Putamen (tissue), 1 donor: ENCODE results near the gene PLSCR1.

Experiments
- DNase-seq: peaks from one replicate; pipeline ENCODE4 v3.0.0-alpha.2; 2016; ENCODE audit warnings: low spot score

The PLSCR1 gene, protein sequence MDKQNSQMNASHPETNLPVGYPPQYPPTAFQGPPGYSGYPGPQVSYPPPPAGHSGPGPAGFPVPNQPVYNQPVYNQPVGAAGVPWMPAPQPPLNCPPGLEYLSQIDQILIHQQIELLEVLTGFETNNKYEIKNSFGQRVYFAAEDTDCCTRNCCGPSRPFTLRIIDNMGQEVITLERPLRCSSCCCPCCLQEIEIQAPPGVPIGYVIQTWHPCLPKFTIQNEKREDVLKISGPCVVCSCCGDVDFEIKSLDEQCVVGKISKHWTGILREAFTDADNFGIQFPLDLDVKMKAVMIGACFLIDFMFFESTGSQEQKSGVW

DNA sequence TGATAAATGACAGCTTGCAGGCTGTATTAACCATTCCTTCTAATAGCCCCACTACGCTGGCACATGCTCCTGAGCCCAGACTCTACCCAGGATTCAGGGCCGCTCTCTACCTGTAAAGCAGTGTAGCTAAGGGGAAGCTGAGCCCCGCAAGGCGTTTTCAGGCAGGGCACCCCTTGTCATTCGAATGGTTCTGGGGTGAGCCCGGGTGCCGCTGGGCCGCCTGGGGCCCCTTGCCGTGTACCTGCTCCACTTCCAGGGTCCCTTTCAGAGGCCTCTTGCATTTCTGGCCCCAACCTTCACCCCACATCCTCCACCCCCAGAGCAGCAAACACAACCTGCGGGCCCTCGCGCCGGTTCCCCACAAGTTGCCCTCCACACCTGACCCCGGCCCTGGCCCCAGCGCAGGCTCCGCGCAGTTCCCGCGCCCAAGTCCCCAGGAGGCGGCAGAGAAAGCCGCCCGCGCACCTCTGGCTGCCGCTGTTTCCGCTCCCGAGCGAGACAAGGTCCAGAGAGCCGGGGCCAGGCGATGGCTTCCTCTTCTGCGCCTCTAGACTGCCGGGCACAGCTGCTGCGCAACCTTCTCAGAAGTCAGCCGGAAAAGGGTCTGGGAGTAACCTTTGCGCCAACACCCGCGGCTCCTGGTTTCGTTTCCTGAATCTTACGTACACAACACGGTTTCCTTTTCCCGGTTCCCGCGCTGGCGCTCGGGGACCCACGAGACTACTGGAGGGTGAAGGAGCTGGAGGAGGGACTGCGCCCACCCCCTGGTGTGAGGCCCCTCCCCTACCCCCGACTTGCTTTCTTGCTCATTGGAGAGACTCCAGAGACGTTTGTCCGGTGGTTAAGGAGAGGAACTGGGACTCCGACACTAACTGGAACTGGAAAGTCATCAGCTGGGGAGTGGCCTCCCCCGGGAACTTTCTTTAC is at the start of gene PLSCR1:
PLSCR1 (minus strand) TSS at position 606 of the 927 bp plus-strand sequence. CDS start 8,055 bp downstream, outside the sequence.
- DNase-seq = peak; percentile 86

DNA sequence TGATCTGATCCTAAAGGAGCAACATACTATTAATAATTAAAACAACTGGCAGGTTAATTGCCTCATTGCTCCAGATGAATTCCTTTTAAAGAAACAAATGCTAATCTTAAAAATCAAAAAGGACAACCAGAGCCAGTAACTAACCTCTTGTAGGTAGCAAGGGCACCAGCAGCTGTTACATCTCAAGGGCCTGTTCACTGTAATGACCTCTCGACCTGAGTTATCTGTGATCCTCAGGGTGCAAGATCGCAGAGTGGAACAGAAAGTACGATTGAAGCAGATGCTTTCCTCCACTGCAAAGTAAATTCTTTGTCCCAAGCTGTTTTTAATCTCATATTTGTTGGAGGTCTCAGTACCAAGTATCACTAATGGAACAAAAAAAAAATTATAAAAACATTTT is 49.4 kb upstream of the PLSCR1 start:
- DNase-seq = no peak

DNA sequence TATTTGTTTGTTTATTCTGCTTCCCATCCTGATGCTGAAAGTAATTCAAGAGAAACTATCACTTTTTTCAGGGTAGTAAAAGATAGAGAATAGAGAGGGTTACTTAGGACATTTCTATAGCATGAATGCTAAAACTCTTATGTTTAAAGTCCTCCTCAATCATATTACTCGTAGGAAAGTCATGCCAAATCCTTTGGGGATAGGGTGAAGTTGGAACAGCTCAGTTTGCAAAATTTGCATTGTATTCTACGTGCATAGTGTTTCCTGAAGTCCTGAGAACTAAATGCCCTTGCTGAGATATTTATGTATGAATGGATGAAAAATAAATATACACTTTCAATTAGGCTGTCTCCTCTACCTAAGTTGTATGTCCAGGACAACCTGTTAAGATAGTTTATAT is 46.1 kb upstream of the PLSCR1 start:
- DNase-seq = no peak

DNA sequence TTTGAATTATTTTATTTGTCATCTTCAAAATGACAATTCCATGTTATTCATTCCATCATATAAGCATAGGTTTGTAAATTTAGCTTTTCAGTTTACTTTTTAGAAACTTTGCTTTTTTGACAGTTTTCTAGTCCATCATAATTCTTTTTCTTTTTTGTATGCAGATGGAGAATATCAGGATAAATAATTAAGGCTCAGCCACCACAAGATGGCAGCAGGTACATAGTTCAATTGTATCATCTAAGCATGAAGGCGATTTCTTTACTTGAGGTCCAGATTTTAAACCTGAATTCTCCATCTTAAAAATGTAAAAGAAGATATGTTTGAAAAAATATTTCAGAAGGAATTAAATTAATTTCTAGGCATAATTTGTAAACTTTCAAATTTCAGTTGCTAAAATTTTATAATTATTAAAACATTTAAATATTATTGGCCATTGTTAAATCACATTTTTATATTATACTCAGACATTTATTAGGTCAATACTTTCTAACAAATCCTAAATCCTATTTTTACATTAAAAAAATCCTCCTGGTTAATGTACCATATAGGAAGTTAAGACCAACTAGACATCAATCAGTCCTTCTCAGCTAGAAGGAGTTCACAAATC is 45.6 kb upstream of the PLSCR1 start:
- peak; percentile 35 for DNase-seq

DNA sequence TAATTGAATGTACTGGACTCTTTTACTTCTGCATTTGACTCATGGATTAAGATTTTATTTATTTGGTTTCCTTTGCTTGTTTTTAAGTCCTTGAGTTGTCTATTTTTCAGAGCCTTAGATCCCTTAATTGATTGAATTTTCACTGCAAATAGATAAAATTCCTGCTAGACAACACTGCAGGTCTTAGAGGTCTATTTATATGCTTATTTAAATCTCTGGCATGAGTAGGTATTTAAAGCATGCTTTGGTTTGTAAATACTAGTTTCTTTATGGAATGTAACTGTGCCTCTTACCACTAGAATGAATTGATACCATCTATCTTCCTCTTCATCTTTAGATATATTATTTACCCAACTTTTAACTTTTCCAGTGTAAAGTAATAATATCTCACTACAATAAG is 40.7 kb upstream of the PLSCR1 start:
- no peak for DNase-seq

DNA sequence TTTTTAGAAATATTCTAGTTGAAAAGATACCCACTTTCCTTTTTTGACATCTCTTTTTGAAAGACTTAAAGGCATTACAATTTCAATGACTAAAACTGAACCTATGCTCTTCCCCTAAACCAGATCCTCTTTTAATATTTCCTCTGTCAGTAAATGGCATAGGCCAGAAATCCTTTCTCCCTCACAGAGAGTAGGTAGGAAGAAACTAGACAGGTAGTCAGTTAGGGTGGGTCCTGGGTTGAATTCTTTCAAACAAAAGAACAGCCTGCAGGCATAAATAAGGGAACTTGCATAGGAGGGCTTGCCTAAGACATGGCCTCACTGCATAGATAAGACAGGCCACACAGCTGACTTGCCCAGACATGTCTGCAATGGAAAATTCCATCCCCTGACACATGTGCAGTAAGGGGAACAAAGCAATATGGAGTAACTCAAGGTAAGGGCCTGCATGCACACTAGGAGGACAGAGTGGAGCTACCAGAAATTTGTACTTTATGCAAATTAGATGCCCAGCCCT is 37.6 kb upstream of the PLSCR1 start:
- no peak for DNase-seq

DNA sequence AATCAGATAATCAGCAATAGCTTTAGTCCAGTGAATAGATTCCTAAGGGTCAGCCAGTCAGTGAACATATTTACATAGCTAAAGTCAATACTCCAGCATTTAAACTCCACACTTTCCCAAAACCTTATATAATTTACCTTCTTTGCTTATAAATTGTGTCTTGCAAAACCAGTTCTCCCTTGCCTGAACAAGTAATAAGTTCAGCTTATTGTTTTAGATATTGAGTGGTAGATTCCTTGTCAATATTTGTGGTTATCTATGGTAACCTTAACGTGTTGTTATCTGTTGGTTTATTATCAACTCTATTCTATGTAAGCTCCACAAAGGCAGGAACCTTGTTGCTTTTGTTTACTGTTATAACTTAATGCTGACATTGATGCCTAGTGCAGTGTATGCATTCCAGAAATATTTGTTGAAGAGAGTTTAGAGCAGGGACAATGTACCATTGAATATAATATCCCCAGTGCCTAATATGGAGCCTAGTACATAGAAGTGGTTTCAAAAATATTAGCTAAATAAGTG is 36.7 kb upstream of the PLSCR1 start:
- no peak for DNase-seq

DNA sequence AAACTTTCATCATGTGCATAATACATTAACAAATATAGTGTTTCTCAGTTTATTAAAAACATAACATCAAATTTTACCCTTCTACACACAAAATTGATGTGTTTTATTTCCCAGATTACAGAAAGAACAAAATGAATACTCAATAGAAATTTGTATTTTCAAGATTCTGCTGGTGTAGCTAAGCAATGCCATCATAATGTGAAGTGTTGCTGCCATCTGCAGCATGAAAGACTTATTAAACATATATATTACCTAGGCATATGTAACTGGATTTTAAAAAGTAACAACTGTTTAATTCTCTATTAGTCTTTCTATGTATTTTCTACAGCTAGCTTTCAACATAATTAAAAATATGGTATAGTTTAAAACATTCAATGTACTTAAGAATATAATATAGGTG is 33.3 kb upstream of the PLSCR1 start:
- peak; percentile 12 for DNase-seq

DNA sequence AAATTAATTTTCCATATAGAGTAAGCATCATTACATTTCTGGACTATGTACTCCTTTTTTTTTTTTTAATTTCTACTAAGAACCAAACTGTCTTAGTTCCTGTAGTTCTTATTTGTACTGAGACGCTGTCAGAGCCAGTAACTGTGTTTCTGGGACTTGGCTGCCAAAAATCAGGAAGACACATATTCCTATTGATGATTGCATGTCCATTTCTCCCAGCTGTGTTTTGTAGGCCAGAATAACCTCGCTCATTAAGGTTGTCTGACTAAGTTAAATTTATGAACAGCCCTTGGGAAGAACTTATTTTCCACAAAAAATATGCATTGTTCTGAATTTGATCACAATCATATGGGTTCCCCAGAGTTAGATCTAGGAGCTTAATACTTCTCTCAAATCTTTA is 31.2 kb upstream of the PLSCR1 start:
- DNase-seq = no peak

DNA sequence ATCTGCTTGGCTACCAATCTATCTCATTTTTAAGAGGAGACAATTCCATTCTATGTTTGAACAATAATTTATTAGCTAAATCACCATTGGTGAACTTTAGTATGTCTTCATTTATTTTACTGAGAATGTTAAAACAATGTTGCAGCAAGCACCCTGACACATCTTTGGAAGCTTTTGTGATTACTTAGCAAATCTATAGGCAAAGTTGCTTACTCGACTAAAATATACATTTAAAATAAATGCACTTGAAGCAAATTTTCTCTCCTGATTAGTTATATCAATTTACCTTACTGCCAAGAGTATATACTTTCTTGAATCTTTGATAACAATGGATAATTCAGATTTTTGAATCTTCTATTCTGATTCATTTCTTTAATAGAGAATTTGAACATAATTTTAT is 29.8 kb upstream of the PLSCR1 start:
- DNase-seq = no peak

DNA sequence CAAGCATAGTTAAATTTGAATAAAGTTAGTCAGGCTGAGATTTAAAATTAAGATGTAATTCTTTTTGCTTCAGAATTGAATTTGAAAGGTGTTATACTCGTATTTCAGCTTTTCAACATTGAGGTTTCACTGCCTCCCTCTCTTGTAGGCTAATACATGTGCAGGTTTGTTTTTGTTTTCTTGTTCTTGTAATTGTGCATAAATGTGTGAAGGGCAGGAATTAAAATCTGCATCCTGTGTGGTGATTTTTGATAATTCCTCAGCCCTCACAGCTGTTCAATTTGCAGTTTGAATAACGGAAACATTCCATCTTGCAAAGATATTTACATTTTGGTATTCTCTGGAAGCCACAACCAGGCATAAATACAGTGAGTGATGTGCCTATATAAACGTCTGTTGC is 24.9 kb upstream of the PLSCR1 start:
- no peak for DNase-seq

DNA sequence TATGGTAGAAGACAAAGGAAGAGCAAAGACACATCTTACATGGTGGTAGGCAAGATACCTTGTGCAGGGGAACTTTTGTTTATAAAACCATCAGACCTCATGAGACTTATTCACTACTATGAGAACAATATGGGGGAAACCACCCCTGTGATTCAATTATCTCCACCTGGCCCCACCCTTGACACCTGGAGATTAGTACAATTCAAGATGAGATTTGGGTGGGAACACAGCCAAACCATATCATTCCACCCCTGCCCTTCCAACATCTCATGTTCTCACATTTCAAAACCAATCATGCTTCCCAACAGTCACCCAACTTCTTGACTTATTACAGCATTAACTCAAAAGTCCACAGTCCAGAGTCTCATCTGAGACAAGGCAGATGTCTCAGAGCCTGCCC is 21.7 kb upstream of the PLSCR1 start:
- no peak for DNase-seq

DNA sequence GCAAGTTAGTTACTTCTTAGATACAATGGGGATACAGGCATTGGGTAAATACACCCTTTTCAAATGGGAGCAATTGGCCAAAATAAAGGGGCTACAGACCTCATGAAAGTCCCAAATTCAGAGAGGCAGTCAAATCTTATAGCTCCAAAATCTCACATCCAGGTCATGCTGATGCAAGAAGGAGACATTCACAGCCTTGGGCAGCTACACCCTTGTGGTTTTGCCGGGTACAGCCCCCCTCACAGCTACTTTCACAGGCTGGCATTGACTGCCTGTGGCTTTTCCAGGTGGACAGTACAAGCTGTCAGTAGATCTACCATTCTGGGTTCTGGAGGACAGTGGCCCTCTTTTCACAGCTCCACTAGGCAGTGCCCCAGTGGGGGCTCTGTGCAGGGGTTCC is 17.5 kb upstream of the PLSCR1 start:
- no peak for DNase-seq

DNA sequence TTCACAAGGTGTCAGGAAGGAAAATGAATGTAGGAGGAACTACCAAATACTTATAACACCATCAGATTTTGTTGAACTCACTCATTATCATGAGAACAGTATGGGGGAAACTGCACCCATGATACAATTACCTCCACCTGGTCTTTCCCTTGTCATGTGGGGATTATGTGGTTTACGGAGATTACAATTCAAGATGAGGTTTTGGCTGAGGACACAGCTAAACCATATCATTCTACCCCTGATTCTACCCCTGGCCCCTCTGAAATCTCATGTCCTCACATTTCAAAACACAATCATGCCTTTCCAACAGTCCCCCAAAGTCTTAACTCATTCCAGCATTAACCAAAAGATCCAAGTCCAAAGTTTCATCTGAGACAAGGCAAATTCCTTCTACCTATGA is 17.1 kb upstream of the PLSCR1 start:
- DNase-seq = no peak

DNA sequence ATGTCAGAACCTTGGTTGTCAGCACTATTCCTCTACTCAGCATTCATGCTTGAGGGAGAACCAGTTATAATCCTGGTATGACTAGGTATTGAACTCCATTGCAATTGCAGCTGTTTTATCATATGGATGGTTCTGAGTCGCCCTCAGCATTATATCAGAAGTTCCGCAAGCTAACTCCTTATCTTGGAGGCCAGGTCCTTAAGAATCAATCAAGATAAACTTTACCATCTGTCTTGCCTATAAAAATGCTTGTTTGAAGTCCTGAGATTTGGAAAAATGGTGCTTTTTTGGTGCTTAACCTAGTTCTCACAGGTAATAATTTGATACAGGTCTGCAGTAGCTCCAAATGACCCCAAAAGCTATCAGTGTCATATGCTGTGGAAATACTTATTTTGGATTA is 16.3 kb upstream of the PLSCR1 start:
- DNase-seq = no peak

DNA sequence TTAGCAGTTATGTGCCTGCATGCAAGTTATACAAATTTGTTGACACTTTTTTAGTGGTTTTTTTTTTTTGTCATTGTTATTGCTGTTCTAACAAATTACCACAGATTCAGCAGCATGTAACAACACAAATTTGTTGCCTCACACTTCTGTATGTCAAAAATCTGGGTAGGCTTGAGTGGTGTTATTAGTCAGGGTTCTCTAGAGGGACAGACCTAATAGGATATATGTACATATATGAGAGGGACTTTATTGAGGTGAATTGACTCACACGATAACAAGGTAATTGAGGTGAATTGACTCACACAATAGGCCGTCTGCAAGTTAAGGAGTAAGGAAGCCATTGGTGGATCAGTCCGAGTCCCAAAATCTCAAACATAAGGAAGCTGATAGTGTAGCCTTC is 15.0 kb upstream of the PLSCR1 start:
- no peak for DNase-seq

DNA sequence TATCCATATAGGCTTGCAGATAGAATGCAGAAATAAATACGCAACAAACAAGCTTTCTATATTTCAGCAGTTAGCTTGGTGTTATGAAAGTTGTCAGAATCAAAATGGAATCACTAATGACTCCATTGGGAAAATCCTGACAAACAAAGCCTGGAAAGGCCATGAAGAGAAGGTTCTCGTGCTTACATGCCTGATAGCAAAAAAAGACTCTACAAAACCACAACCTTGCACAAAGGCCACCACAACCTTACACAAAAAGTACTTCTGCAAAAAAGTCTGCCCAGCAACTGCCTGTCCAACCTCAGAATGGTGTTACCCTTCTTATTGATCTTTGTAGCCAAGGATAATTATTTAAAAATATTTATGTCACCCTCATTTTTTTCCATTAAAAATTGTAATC is 14.4 kb upstream of the PLSCR1 start:
- DNase-seq = no peak

DNA sequence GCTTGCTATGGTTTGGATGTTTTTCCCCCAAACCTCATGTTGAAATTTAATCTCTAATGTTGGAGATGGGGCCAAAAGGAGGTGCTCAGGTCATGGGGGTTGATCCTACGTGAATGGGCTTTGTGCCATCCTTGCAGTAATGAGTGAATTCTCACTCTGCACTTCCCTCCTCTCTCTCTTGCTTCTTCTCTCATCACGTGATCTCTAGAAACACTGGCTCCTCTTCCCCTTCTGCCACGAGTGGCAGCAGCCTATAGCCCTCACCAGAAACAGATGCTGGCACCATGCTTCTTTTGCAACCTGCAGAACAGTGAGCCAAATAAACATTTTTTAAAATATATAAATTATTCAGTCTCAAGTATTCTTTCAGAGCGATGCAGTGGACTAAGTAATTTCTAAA is 13.3 kb upstream of the PLSCR1 start:
- DNase-seq = no peak

DNA sequence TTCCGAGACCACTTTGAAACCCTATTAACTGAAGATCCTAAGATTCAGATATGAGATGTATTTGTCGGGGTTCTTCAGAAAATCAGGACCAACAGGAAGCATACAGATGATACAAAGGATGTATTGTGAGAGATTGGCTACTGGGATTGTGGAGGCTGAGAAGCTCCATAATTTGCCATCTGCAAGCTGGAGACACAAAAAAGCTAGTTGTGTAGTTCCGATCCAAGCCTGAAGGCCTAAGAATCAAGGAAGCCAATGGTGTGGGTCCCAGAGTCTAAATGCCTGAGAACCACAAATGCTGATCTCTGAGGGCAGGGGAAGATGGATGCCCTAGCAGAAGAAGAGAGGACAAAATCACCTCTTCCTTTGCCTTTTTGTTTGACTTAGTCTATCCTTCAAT is 10.9 kb upstream of the PLSCR1 start:
- no peak for DNase-seq

DNA sequence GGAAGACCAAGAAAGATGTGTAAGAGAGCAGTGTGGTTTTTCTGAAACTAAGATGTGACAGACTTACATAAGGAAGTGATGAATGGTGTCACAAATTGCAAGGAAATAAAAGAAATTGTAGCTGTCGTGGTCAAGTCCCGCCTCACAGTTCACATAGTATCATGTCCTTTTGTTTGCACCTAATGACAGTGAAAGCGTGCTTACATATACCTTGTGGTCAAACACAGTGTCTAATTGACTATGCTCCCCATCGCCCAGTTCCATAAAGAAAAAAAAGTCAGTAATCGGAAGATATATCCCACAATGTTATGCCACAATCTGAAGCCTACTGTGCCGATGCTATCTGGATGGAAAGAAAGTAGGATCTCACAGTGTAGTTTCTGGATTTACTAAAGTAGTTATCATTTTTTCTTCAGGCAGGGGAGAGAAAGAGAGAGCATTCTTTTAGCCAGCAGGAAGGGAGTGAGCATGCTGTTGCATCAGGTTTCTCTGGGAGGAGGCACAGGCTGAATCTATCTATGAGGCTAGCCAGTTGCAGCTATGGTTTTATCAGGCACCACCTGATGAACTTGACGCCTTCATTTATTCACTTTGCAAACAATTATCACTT is 9.8 kb upstream of the PLSCR1 start:
- DNase-seq = no peak

DNA sequence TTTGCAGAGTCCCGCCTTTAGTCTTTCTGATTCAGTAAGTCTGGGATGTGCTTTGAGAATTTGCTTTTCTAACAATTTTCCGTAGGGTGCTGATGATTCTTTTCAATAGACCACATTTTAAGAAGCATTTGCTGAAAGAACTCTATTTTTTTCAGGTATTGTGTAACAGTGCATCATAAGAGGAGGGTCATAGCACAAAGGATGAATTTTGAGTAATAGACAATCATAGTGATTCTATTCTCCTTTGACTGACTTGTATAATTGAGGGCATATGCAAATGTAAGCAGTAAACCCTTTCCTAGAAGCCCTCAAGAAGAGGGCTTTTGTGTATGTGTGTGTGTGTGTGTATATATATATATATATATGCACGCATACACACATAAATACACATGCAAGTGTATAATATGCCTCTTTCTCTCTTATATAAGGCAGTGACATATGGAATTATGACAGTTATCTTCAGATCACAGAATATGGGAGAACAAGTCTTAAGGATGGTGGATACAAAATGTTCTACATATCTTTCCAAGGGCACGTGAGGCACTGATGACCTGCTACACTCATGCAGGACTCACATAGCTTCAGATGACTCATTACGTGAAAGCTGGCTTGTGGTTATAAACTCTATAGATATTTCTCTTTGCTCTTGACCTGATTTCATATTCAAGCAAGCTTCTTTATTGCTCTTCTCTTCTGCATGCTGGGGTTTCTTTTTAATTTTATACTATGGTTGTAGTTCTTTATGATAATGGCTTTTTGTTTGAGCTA is 6.5 kb upstream of the PLSCR1 start:
- DNase-seq = no peak
